HG02870 (cell line): Measurements from ENCODE around the gene SOX13.

ENCODE experiments used
- ATAC-seq: cut with Tn5 transposase; IDR thresholded peaks from one replicate; pipeline ENCODE4 v1.9.1; 2021; ENCODE audit warnings: mild to moderate bottlenecking, moderate library complexity; ENCODE audit not compliant: unreplicated experiment

SOX13 gene

DNA sequence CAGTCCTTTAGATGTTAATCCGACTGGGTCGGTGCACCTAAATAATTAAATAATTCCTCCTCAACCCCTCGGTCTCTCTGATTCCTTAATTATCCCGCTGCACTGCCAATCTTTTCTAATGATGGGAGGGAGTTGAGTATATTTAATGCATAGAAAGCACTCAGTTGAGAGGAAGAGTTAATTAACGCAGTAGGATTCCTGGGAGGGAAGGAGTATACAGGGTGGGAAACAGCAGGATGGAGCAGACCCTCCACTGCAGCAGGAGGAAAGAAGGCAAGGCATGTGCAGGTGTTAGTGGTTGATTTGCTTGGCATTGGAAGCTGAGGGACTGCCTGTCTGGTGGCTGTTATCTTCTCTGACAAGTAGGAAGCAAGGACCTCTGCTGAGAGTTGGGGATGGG, 103.1 kb downstream of the SOX13 start:
- no peak for ATAC-seq

DNA sequence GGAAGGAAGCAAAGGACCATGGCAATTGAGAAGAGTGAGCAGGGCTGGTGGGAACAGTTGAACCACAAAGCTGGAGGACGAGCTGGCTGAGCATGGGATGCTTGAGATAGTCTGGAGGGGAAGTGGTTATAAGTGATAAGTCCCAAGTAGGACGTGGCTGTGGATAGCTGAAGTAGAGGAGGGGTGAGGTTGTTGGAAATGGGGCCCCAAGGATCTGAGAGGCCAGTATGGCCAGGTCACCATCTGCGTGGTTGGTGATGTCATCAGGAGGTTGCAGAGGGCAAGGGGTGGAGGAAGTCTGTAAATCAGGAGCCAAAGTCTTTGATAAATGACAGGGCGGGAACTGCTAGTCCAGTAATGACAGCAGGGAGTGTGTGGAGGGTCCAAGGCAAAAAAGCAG, 104.2 kb downstream of the SOX13 start:
- ATAC-seq, result no peak
